GM19238 (cell line): ENCODE data around the gene CD72.
A peak's percentile ranks its signal among the peaks of the same experiment; 100 is the strongest.
"Not testable (repeated sequence)": the region's sequence is repeated elsewhere in the genome, so short reads cannot be mapped to it uniquely, and the experiment has no call there.

Experiments
- DNase-seq: peaks from one replicate; pipeline ENCODE4 v3.0.0; 2011; ENCODE audit warnings: low spot score; ENCODE audit not compliant: insufficient read length

CD72 gene

DNA sequence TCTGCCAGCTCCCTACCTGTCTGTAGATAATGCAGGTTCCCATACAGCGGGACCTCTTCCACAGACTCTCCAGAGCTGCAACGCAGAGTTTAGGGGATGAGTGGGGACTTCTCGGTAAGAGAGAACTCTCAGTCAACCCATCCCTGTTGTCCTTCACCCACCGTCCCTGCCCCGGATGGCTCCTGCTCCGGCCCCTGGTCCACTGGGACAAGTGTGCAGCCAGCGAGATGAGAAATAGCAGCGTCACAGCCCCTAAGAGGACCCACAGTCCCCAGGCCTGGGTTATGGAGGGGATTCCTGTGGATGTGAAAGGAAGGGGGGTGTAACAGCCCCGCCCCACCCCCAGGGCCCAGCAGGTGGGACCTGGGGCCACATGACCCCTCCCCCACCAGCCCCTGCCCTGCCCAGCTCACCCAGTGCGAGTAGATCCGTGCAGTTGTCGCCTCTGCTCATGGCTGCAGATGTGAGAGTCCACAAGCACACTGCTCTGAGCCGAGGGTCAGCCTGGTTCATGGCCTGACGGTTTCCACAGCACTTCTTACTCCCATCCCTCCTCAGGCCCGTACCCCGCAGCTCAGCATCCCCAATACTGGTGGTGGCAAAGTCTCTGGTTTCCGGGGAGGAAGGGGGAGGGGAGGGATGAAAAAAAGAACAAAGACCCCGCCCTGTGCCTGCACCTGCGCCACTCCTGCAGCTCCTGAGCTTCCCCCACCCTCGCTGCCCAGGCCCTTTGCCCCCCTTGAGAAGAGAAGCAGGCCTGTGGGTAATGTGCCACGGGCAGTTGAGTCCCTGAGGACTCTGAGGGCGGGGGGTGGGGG, 32.3 kb upstream of the CD72 start, which contains the start of gene SIT1:
Gene SIT1 (minus strand): TSS at position 591 of the 818 bp plus-strand sequence. CDS start 78 bp downstream, at position 513.
- DNase-seq = no peak

DNA sequence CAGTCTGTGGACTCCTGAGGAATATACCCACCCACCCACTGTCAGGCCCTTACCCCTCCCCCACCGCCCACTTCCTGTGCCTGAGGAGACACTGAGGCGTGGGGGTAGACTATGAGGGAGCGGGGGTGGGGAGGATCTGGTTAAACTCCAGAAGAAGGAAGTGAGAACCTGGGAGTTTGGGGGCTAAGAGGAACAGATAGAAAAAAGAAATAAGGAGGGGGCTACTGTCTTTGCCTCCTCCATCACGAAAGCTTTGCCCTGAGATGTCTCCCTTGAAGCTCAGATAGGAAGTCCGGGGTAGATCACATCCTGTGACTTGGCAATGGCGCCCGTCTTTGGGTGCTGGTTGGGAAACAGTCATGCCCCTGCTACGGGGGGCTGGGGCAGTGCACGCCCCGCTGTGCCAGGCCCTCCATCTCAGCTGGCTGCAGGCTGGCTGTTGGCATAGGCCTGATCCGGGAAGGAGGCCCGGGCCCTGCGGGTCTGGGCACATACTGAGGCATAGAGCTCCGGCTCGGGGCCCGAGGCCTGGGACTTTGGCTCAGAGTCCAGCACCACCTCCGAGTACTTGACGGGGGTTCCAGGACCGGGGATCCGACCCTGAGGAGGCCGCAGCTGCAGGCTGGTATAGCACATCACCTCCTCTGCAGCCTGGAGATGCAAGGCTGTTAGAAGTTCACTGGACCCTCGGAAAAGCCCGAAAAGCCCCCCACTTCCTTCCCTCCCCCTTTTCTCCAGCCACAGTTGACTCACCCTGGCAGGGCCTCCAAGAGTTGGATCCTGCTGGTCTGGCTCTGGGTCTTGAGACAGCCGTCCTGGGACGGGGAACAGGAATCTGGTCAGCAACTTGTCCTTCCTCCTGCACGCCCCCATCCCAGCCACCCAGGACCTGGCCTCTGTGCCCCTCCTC, 31.5 kb upstream of the CD72 start:
- DNase-seq = no peak

DNA sequence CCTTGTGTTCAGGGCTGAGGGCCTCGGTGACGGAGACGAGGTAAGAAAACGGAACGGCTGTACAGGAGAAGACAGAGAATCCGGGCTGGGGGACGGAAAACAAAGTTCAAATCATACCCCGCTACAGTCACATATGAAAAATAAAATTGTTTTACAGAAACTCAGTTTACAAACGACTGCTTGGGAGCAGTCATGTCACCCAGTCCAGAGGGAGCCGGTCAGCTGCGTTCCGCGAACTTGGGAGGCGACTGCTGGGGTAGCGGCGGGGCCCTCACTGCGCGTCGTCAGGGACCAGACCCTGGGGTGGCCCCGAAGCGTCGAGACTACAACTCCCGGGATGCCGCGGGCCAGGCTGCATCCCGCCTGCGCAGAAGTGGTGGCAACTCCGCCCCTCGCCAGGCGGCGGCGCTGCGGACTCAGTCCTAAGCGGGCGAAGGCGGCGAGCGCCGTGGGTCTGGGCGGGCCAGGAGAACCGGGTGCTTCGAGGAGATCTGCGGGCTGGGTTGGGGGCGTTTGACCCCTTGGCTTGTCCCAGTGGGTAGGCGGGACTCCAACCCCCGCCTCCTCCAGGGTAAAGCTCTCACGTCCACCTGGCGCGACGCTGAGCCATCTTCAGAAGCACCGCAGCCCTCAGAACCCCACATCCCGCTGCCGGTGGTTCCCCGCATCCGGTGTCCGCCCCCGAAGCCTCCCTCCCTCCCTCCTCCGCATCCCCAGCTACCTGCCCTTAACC, 28.5 kb upstream of the CD72 start:
- peak; percentile 93 for DNase-seq

- no peak for DNase-seq
Observed at GRCh38 chr9:35646153-35646532, 27.9 kb upstream of the CD72 start.

- DNase-seq = not testable (repeated sequence)
Observed at GRCh38 chr9:35645736-35646135, 27.5 kb upstream of the CD72 start.

- no peak for DNase-seq
Observed at GRCh38 chr9:35643046-35643445, 24.8 kb upstream of the CD72 start.

GRCh38 chr9:35641478-35641877, 23.3 kb upstream of the CD72 start:
- DNase-seq = not testable (repeated sequence)

DNA sequence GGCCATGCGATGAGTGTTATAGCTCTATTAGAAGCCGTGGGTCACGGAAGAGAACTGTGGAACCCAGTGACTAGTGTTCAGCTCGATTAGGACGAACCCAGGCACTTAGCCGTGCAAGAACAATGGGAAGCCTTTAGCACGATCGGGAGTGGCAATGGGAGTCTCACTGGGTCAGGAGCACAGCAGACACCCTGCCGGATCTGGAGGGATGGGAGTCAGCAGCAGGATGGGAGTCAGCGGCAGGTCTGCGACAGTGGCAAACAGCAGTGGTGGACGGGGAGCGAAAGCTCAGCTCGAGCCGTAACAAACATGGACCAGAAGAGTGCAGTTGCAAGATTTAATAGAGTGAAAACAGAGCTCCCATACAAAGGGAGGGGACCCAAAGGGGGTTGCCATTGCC, 22.2 kb upstream of the CD72 start:
- DNase-seq = not testable (repeated sequence)

GRCh38 chr9:35639631-35640030, 21.4 kb upstream of the CD72 start:
- no peak for DNase-seq

DNA sequence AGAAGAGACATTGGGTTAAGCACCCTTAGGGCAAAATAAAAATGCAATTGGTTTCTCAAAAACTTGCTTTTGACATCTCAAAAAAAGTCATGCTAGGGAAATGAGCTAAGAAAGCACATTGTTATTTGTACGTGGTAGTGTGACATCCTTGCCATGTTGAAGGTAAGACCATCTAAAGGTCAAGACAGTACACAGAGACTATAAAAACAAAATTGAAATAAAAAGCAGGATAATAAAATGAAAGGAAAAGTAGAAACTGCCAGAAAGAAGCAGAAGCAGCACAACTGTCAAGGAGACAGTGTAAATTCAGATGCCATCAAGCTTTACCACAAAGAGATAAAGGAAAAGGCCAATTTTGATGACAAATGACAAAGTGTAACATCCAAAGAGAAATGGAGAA, 21.0 kb upstream of the CD72 start:
- not testable (repeated sequence) for DNase-seq

DNA sequence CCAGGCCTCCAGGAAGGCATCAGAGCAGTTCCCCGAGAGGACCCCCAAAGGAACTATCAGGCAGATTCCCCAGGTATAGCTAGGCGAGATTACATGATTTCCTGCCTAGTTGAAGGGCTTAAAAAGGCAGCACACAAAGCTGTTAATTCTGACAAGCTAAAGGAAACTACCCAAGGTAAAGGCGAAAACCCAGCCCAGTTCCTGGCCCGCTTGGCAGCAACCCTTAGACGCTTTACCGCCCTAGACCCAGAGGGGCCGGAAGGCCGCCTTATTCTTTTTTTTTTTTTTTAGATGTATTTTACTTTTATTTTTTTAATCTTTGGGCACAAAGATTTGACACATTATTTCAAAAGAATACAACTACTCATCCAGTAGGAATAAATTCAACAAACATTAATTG, 20.5 kb upstream of the CD72 start:
- not testable (repeated sequence) for DNase-seq

GRCh38 chr9:35637427-35637955, 19.3 kb upstream of the CD72 start:
- DNase-seq = not testable (repeated sequence)

- not testable (repeated sequence) for DNase-seq
Observed at GRCh38 chr9:35636877-35637246, 18.6 kb upstream of the CD72 start.

DNA sequence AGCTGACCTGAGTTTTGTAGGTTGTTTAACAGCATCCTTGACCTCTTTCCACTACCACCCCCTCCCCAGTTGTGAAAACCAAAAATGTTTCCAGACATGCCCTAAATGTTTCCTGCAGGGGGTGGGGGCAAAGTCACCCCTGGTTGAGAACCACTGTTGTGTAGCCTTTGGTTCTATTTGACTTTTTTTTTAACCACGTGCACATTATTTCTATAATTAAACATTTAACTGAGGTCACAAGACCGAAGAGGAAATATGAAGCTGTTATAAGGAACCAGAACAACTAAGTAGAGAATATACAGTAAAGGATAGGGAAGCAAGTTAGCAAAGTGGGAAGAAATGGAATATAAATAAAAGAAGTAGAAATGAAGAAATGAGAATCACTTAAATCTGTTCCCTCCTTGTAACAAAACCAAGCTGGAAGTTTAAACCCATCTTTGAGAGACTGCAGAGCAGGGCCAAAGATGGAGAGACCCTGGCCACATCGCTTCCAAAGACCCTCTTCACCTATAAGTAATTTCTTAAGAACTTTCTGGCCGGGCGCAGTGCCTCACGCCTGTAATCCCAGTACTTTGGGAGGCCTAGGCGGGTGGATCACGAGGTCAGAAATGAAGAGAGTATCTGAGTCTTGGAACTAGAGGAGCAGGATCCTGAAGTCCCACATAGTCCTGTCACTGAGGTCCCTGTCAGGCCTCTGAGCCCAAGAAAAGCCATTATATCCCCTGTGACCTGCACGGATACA, 18.1 kb upstream of the CD72 start:
- DNase-seq = no peak

DNA sequence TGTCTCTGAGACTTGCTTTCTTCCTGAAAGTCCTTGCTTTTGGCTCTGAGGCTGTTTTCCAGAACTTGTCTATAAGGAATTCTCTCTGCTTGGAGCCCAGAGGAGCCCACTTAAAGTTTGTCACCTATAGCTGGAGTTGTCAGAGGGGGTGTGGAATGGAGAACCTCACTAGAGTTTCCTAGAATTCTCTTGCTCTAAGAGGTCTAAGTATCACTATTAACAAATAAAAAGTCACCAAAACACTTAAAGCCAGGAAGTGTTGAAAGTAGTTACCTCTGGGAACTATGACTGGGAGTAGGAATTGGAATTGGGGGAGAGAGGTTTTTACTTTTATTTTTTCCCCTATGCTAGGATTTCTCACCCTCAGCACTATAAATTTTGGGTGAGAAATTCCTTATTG, 17.5 kb upstream of the CD72 start:
- no peak for DNase-seq

- DNase-seq = no peak
Observed at GRCh38 chr9:35629597-35629996, 11.4 kb upstream of the CD72 start.

DNA sequence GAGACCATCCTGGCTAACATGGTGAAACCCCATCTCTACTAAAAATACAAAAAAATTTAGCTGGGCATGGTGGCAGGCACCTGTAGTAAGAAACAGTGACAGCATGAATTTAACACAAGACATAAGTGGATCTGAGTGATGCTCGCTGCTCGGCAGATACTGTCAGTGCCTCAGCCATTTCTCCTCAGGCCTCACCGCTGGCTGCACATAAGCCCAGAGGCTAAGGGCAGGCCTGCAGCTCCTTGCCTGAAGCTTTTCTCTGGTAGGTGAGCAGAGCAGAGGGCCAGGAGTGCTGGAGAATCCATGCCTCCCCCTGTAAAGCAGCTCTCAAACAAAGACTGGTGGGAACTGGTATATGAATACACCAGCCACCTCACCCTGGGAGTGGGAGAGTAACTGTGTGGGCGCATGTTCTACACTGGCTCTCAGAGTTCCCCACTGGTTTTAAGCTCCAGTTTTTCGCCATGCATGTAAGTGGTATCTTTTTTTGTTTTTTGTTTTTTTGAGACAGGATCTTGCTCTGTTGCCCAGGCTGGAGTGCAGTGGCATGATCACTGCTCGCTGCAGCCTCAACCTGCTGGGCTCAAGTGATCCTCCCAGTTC, 10.3 kb upstream of the CD72 start:
- no peak for DNase-seq

DNA sequence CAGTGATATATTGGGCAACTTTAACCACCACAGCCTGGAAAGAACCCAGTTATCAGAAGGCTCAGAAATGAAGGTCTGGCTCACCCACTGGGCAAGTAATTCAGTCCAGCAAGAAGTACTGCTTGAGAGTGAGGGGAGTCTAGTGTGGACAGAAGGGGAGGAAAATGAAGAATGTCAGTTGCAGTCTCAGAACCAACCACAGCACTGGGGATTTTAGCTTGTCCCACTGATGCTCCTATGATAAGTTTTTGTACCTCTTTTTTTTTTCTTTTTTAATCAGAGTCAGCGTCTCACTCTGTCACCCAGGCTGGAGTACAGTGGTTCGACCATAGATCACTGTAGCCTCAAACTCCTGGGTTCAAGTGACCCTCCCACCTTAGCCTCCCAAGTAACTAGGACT, 9.4 kb upstream of the CD72 start:
- no peak for DNase-seq

DNA sequence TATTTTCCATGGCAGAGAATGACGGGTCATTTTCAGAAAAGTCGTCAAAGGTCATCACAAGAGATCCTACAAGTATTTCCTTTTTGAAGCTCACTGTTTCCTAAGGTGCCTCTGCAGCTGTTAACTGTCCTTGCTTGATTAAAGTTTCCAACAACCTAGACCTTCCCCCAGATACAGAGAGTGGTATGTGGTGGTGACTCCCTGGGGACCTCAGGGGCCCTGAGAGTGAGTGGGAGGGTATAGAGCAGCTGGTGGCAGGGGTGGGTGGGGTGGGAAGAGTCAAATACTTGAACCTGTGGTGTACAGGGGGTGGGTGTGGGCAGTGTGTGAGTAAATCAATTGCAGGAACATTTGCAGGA, 1.6 kb upstream of the CD72 start:
- DNase-seq = no peak
